ENCODE results near the gene LRRC42. TPM values are rescaled to one million over a fixed set of nuclear protein-coding genes. Genes with fewer than 3 reads are reported as not detected.
A peak's percentile ranks its signal among the peaks of the same experiment; 100 is the strongest.
"Not testable (repeated sequence)": the region's sequence is repeated elsewhere in the genome, so short reads cannot be mapped to it uniquely, and the experiment has no call there.

The LRRC42 gene
- total and polyA plus RNA-seq, 4 donors = 11.4 to 26.2 (median 16.8) TPM

DNA sequence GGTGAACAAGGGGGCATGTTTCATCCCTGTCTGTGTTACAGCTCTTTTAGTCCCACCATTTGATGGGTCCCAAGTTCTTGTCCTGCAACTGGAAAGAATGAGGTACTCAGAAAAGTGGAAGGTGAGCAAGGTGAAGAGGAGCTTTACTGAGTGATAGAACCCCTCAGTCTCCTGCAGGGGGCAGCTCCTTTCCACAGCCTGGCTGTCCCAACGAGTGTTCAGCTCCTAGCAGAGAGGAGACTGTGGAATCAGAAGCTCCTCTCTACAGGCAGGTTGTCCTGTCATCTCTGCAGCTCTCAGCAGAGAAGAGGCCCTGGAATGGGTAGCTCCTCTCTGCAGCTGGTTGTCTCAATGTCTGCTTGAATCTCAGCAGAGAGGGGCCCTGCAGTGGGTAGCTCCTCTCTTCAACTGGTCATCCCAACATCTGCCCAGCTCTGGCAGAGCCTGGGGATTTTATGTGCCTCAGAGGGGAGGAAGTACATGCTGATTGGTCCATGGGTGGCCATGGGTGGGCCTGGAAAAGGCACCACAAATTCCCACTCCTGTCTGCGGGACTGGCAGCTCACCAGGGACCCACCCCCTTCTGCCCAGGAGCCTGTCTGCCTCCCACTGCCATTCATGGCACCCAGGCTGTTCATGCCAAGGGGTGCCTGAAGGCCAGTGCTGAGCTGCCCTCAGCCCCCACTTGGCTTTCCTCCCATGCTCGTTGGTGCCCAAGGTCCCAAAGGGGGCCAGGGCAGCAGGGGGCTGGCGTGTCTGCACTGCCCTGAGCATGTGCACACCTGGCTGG is 46.1 kb downstream of the LRRC42 start:
- Histone ChIP-seq H3K27ac (ENCODE audit: low read depth in 1 of 2, low read length in 2 of 2) (no peak overlapping the region), H3K27me3 (ENCODE audit: control insufficient read depth in 1 of 2, insufficient read depth in 2 of 2, low read length in 1 of 2) (no peaks in the 10 kb centered on the region), H3K36me3 (ENCODE audit: control insufficient read depth in 1 of 2, insufficient read depth in 2 of 2, low read length in 1 of 2) (no peaks in the 10 kb centered on the region), H3K4me1 (ENCODE audit: control insufficient read depth in 1 of 2, insufficient read depth in 2 of 2, low read length in 2 of 2) (no peaks in the 10 kb centered on the region), H3K4me3 (ENCODE audit: low read length in 2 of 2) (no peak overlapping the region), H3K9me3 (ENCODE audit: control insufficient read depth, low read length) (no peaks in the 10 kb centered on the region)
- 74 to 75% methylated on average over 4 of the region's 4 CpGs for WGBS, 2 donors
- no peak for ATAC-seq (ENCODE audit: low FRiP score)
- intact Hi-C loops (cut with DNase I) = no loop called here
- peak in 1 of 2 donors; percentile 51 for DNase-seq

DNA sequence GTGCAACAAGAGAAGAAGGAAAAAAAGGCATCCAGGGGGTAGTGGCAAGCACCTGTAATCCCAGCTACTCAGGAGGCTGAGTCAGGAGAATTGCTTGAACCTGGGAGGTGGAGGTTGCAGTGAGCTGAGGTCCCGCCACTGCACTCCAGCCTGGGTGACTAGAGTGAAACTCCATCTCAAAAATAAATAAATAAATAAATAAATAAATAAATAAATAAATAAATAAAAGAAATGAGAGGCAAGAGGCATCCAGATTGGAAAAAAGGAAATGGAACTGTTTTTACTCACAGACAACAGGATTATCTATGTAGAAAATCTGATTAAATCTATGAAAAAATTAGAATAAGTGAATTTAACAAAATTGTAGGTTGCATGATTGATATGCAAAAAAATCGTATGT is 48.4 kb downstream of the LRRC42 start:
- H3K36me3 ChIP-seq (ENCODE audit: control insufficient read depth in 1 of 2, insufficient read depth in 2 of 2, low read length in 1 of 2); H3K4me3 ChIP-seq (ENCODE audit: low read length in 2 of 2); H3K4me1 ChIP-seq (ENCODE audit: control insufficient read depth in 1 of 2, insufficient read depth in 2 of 2, low read length in 2 of 2); ATAC-seq (ENCODE audit: low FRiP score); intact Hi-C loops (cut with DNase I); H3K27ac ChIP-seq (ENCODE audit: low read depth in 1 of 2, low read length in 2 of 2); H3K9me3 ChIP-seq (ENCODE audit: control insufficient read depth, low read length); DNase-seq; H3K27me3 ChIP-seq (ENCODE audit: control insufficient read depth in 1 of 2, insufficient read depth in 2 of 2, low read length in 1 of 2): not testable (repeated sequence)
- WGBS, 2 donors = 92 to 95% methylated on average over 2 of the region's 2 CpGs

DNA sequence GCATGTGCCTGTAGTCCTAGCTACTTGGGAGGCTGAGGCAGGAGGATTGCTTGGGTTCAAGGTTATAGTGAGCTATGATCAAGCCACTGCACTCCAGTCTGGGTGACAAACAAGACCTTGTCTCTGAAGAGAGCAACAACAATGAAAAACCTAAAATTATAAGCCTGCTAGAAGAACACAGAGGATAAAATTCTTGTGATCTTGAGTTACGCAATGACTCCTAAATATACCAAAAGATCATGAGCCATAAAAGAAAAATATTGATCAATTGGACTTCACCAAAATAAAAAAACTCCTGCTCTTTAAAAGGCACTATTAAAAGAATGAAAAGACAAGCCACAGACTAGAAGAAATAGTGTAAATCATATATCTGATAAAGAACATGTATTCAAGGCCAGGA is 49.5 kb downstream of the LRRC42 start:
- DNase-seq (no peak), ATAC-seq (ENCODE audit: low FRiP score) (no peak)
- WGBS, 2 donors = 88 to 89% methylated on average over 1 of the region's 1 CpG
- intact Hi-C loops (cut with DNase I) = no loop called here
- Histone ChIP-seq H3K27ac (ENCODE audit: low read depth in 1 of 2, low read length in 2 of 2) (no peak overlapping the region), H3K4me3 (ENCODE audit: low read length in 2 of 2) (no peak overlapping the region), H3K4me1 (ENCODE audit: control insufficient read depth in 1 of 2, insufficient read depth in 2 of 2, low read length in 2 of 2) (no peaks in the 10 kb centered on the region), H3K9me3 (ENCODE audit: control insufficient read depth, low read length) (no peaks in the 10 kb centered on the region), H3K36me3 (ENCODE audit: control insufficient read depth in 1 of 2, insufficient read depth in 2 of 2, low read length in 1 of 2) (no peaks in the 10 kb centered on the region), H3K27me3 (ENCODE audit: control insufficient read depth in 1 of 2, insufficient read depth in 2 of 2, low read length in 1 of 2) (no peaks in the 10 kb centered on the region)

DNA sequence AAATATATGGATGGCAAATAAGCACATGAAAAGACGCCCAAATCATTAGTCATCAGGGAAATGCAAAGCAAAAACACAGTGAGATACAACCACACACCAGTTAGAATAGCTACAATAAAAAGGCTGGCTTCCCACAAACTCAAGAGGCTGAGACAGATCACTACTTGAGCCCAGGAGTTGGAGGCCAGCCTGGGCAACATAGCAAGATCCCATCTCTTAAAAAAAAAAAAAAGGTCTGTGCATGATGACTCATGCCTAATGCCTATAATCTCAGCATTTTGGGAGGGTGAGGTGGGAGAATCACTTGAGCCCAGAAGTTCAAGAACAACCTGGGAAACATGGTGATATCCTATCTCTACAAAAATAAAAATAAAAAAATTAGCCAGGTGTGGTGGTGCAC is 52.1 kb downstream of the LRRC42 start:
- H3K36me3 ChIP-seq (ENCODE audit: control insufficient read depth in 1 of 2, insufficient read depth in 2 of 2, low read length in 1 of 2) = no peaks in the 10 kb centered on the region
- no peak overlapping the region for H3K27ac ChIP-seq (ENCODE audit: low read depth in 1 of 2, low read length in 2 of 2)
- no peaks in the 10 kb centered on the region for H3K4me1 ChIP-seq (ENCODE audit: control insufficient read depth in 1 of 2, insufficient read depth in 2 of 2, low read length in 2 of 2)
- intact Hi-C loops (cut with DNase I) = no loop called here
- H3K9me3 ChIP-seq (ENCODE audit: control insufficient read depth, low read length) = no peaks in the 10 kb centered on the region
- no peaks in the 10 kb centered on the region for H3K27me3 ChIP-seq (ENCODE audit: control insufficient read depth in 1 of 2, insufficient read depth in 2 of 2, low read length in 1 of 2)
- ATAC-seq (ENCODE audit: low FRiP score) = no peak
- no peak for DNase-seq
- no peak overlapping the region for H3K4me3 ChIP-seq (ENCODE audit: low read length in 2 of 2)
- 72 to 77% methylated on average over 1 of the region's 1 CpG for WGBS, 2 donors

DNA sequence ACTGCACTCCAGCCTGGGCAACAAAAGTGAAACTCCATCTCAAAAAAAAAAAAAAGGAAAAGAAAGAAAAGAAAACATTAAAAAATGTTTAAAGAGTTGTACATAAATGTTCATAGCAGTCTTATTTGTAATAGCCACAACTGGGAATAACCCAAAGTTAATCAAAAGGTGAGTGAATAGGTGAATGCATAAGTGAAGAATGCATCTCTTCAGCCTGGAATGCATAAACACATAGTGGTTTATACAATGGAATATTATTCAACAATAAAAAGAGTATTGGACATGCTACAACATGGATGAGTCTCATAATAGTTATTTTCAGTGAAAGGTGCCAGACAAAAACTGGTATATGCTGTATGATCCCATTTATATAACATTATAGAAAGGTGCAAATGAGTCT is 53.8 kb downstream of the LRRC42 start:
- Histone ChIP-seq H3K27ac (ENCODE audit: low read depth in 1 of 2, low read length in 2 of 2) (no peak overlapping the region), H3K4me1 (ENCODE audit: control insufficient read depth in 1 of 2, insufficient read depth in 2 of 2, low read length in 2 of 2) (no peaks in the 10 kb centered on the region), H3K27me3 (ENCODE audit: control insufficient read depth in 1 of 2, insufficient read depth in 2 of 2, low read length in 1 of 2) (no peaks in the 10 kb centered on the region), H3K9me3 (ENCODE audit: control insufficient read depth, low read length) (no peaks in the 10 kb centered on the region), H3K4me3 (ENCODE audit: low read length in 2 of 2) (no peak overlapping the region), H3K36me3 (ENCODE audit: control insufficient read depth in 1 of 2, insufficient read depth in 2 of 2, low read length in 1 of 2) (no peaks in the 10 kb centered on the region)
- intact Hi-C loops (cut with DNase I) = no loop called here
- ATAC-seq (ENCODE audit: low FRiP score) (no peak), DNase-seq (no peak)

DNA sequence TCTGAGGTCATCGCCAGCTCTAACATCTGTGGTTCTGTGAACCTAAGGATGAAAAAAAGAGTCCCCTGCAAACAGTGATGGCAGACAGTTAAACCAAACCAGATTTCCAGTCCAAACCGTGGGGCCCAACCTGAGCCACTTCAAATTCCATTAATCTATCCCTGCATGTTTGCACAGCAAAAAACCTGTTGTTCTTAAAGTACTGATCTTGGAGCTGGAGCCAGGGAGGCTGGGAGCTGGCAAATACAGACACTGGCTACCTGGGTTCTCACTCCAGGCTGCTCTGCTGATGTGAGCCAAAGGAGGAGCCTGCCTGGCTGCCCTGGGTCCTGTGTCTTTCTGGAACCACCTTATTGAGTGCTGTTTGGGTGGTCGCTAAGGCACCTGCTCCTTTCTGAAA is 55.4 kb downstream of the LRRC42 start:
- Histone ChIP-seq H3K4me1 (ENCODE audit: control insufficient read depth in 1 of 2, insufficient read depth in 2 of 2, low read length in 2 of 2) (no peaks in the 10 kb centered on the region), H3K27ac (ENCODE audit: low read depth in 1 of 2, low read length in 2 of 2) (no peak overlapping the region), H3K4me3 (ENCODE audit: low read length in 2 of 2) (no peak overlapping the region), H3K9me3 (ENCODE audit: control insufficient read depth, low read length) (no peaks in the 10 kb centered on the region), H3K27me3 (ENCODE audit: control insufficient read depth in 1 of 2, insufficient read depth in 2 of 2, low read length in 1 of 2) (no peaks in the 10 kb centered on the region), H3K36me3 (ENCODE audit: control insufficient read depth in 1 of 2, insufficient read depth in 2 of 2, low read length in 1 of 2) (no peaks in the 10 kb centered on the region)
- DNase-seq (peak in 1 of 2 donors; percentile 9), ATAC-seq (ENCODE audit: low FRiP score) (no peak)
- intact Hi-C loops (cut with DNase I) = no loop called here
- 52 to 53% methylated on average over 3 of the region's 3 CpGs for WGBS, 2 donors

DNA sequence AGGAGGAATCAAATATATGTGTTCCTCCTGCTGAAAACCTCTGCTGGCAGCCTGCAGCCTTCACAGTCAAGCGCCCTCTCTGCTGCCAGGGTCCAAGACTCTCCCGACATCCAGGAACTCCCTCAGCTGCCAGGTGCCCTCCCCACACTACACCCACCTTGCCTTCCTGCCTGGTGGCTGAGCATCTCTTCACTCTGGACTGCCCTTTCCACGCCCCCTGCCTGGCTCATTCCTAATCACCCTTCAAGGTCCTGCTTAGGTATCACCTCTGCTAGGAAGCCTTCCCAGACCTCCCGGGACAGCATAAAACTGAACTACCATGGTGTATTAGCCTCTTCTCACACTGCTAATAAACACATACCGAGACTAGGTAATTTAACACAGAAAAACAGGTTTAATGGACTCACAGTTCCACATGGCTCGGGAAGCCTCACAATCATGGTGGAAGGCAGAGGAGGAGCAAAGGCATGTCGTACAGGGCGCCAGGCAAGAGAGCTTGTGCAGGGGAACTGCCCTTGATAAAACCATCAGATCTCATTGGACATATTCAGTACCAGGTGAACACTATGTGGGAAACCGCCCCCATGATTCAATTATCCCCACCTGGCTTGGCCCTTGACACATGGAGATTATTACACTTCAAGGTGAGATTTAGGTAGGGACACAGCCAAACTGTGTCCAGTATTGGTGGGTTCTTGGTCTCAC is 56.5 kb downstream of the LRRC42 start:
- Histone ChIP-seq H3K27ac (ENCODE audit: low read depth in 1 of 2, low read length in 2 of 2) (no peak overlapping the region), H3K9me3 (ENCODE audit: control insufficient read depth, low read length) (no peaks in the 10 kb centered on the region), H3K4me1 (ENCODE audit: control insufficient read depth in 1 of 2, insufficient read depth in 2 of 2, low read length in 2 of 2) (no peaks in the 10 kb centered on the region), H3K27me3 (ENCODE audit: control insufficient read depth in 1 of 2, insufficient read depth in 2 of 2, low read length in 1 of 2) (no peaks in the 10 kb centered on the region), H3K36me3 (ENCODE audit: control insufficient read depth in 1 of 2, insufficient read depth in 2 of 2, low read length in 1 of 2) (no peaks in the 10 kb centered on the region), H3K4me3 (ENCODE audit: low read length in 2 of 2) (no peak overlapping the region)
- DNase-seq (peak in 1 of 2 donors; percentile 48), ATAC-seq (ENCODE audit: low FRiP score) (no peak)
- intact Hi-C loops (cut with DNase I) = no loop called here
- 77 to 84% methylated on average over 9 of the region's 9 CpGs for WGBS, 2 donors

DNA sequence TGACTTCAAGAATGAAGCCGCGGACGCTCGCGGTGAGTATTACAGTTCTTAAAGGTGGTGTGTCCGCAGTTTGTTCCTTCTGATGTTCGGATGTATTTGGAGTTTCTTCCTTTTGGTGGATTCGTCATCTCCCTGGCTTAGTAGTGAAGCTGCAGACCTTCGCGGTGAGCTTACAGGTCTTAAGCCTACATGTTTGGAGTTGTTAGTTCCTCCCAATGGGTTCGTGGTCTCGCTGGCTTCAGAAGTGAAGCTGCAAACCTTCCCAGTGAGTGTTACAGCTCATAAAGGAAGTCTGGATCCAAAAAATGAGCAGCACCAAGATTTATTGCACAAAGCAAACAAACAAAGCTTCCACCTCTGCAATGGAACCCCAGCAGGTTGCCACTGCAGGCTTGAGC is 57.1 kb downstream of the LRRC42 start:
- H3K4me3 ChIP-seq (ENCODE audit: low read length in 2 of 2) = no peak overlapping the region
- intact Hi-C loops (cut with DNase I) = no loop called here
- WGBS, 2 donors = 89 to 95% methylated on average over 12 of the region's 12 CpGs
- no peak for ATAC-seq (ENCODE audit: low FRiP score)
- no peaks in the 10 kb centered on the region for H3K9me3 ChIP-seq (ENCODE audit: control insufficient read depth, low read length)
- no peak overlapping the region for H3K27ac ChIP-seq (ENCODE audit: low read depth in 1 of 2, low read length in 2 of 2)
- H3K4me1 ChIP-seq (ENCODE audit: control insufficient read depth in 1 of 2, insufficient read depth in 2 of 2, low read length in 2 of 2) = no peaks in the 10 kb centered on the region
- DNase-seq = peak in 1 of 2 donors; percentile 14
- no peaks in the 10 kb centered on the region for H3K36me3 ChIP-seq (ENCODE audit: control insufficient read depth in 1 of 2, insufficient read depth in 2 of 2, low read length in 1 of 2)
- no peaks in the 10 kb centered on the region for H3K27me3 ChIP-seq (ENCODE audit: control insufficient read depth in 1 of 2, insufficient read depth in 2 of 2, low read length in 1 of 2)

Data from aorta (tissue), 5 donors.